Hematopoietic multipotent progenitor cell treated with erythropoietin and hydrocortisone succinate and interleukin-3 and kit ligand, for 15 days (in vitro differentiated cells): ENCODE data around the gene DNAJC6.

Experiments used
- DNase-seq: peaks from one replicate; pipeline ENCODE4 v3.0.0-alpha.2; 2015; ENCODE audit warnings: low spot score

Gene DNAJC6

GRCh38 chr1:65292861-65293593 is 16.3 kb upstream of the DNAJC6 start:
- peak; percentile 97 for DNase-seq

DNA sequence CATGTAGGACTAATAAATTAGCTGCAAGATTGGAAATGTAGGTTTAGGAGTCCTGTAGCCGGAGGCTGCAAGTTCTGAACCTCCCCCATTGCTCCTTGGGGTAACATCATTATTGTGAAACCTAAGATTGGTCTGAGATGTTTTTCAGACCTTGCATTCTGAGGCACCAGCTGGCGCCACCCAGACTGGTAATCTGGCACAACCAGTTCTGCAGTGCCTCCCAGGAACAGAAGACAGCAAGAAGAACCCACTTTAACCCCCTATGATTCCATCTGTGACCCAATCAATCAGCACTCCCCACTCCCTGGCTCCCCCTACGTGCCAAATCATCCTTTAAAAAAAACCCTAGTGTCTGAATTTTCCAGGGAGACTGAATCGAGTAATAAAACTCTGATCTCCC is 11.6 kb upstream of the DNAJC6 start:
- DNase-seq: peak; percentile 59

DNA sequence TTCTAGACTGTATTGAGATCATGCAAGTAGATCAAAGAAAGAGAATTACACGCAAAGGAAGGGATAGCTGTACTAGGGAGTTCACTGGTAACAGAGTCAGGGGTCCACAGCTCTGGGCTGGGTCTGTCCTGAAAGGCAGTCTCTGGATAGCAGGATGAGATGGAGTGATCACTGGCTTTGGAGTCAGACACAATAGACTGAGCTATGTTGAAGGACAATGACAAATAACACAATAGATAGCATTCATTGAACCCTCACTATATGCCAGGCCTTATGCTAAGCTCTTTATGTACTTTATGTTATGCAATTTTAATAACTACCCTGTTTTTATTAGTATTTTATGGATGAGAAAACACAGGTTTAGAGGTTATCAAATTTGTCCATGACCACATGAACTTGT is 10.0 kb upstream of the DNAJC6 start:
- no peak for DNase-seq

DNA sequence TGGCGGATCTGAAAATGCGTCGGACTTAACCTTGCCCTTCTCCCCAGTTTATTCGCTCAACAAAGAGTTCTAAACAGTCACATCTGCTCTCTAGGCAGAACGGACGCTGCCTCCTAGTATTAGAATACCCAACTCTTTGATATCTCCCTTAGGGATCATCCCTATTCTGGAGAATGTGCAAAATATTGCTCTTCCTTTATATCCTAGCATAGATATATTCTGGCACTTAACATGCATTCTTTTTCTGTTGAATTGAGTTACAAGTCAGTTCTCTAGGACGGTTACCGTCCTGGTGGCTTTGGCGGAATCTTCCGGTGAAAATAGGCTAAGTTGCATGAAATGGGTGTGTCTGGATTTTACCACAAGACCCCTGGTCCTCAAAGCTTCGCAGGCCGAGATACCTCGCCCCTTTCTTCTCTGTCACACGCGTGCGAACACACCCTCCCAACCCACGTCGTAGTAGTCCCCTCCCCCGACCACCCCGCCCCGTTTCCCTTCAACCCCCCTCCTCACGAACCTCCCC is 501 bp upstream of the DNAJC6 start:
- DNase-seq: no peak

DNA sequence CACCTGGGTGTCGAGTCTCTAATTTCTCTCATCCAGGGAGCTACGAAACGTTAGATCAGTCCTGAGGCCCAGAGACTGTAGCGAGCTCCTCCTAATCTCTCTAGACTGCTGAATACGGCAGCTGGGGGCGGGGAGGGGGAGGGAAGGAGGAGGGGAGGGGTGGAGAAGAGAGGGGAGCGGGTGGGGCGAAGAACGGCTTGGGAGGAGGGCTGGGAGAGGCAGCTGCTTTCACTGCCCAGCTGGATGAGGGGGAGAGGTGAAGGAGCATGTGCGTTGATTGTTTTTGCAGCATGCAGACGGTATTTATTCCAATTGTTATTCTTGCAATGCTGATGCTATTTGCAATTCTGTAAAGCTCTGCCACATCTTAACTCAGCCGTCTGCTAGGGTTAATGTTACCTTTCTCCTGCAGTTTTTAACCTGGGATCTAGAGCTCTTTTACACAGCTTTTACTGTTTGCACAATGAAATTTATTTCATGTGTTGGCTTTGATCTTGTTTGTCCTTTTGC is 790 bp downstream of the DNAJC6 start:
- DNase-seq: peak; percentile 73

DNA sequence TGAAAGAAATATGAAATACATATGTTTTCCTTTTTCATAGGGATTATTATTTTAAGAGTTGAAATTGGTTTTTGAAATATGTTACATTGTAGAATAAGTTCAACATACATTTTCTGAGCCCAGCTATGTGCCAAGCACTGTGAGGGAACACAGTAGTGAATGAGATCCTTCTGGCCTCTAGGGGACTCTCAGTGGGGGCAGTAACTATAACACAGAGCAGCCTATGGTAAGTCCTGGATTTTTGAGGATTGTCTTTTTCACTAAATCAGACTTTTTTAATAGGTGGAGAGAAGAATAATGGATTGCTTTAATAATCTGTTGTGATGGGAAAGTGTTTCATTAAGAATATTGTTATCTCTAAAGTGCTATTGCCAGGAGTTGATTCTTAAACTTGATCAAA is 2.4 kb downstream of the DNAJC6 start:
- no peak for DNase-seq

- DNase-seq: peak; percentile 38
These were observed 6.9 kb downstream of the DNAJC6 start for GRCh38 chr1:65316233-65316632.

- DNase-seq: peak; percentile 95
These were observed 8.7 kb downstream of the DNAJC6 start for GRCh38 chr1:65317866-65318653.

GRCh38 chr1:65319141-65319540 is 9.8 kb downstream of the DNAJC6 start:
- peak; percentile 85 for DNase-seq

DNA sequence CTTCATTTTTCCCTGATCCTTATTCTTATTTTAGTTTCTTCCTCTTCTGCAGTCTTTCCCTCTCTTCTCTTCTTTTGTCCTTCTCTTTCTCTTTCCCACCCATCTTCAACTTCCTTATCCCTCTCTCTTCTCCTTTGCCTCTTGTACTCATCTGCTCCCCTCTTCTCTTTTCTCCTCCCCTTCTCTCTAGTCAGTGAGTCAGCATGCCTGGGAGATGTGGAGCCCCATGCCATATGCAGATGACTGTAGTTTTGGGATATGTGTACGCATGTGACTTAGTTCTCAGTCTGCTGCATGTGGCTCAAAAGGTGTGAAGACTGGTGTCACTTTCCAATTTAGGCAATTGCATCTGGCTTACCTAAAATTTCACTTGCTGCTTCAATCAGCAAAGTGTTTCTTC is 10.4 kb downstream of the DNAJC6 start:
- DNase-seq: peak; percentile 64

DNA sequence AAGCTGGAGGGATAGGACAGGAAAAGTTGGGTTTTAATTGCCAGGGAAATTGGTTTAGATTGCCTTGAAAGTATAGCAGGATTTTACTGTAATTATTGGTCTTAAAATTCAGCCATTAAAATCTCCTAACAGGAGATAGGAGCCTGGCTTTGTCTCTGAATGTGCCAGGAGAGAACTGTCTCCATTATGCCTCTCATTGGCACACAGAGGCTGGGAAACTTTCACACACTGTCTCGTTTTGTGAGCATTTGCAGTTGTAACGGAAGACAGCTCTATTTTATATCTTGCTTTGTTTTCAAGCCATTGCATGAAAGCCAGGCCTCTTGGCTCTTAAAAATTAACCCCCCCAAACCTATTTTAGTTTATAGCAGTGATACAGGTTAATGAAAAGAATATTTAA is 12.5 kb downstream of the DNAJC6 start:
- no peak for DNase-seq

DNA sequence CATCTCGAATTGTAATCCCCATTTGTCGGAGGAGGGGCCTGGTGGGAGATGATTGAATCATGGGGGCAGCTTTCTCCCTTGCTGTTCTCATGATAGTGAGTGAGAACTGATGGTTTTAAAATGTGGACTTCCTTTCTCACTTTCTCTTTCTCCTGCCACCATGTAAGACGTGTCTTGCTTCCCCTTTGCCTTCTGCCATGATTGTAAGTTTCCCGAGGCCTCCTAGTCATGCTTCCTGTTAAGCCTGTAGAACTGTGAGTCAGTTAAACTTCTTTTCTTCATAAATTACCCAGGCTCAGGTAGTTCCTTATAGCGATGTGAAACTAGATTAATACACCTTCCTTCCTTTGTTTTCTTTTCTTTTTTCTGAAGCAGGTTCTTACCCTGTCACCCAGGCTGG is 13.9 kb downstream of the DNAJC6 start:
- DNase-seq: no peak

DNA sequence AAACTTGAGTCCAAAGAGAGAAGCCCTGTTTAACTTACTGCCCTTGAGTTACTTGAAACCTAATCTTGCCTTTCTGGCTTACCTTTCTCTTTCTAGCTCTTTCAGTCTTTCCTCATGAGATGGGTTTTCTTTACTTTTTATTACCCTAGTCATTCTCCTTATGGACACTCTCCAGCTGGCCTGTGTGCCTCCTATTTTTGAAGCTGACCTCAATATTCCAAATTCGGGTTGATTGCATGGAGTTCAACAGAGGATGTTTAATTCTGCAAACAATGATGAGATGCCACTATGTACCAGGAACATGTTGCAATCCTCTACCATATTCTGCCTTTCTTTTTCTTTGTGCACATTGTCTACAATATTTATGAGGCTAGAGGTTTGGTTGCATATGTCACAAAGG is 20.7 kb downstream of the DNAJC6 start:
- no peak for DNase-seq

GRCh38 chr1:65330822-65331221 is 21.5 kb downstream of the DNAJC6 start:
- DNase-seq: no peak

GRCh38 chr1:65332821-65333220 is 23.5 kb downstream of the DNAJC6 start:
- no peak for DNase-seq

DNA sequence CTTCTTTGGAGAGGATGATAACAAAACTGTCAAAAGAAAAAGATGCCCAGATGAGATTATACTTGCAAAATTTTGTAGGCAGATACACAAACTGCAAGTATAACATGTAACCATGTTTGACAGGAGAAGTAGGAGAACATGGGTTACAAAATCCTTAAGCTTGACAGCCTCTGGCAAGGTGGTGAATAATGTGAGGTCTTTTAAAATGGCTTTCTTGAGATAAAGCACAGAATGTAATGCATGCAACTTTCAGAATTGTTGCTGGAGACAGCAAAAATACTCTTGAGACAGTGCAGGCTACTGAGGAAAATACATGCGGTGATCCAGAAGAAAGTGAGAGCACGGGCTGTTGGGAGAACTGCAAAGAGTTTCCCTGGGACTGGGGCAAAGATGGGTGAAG is 24.7 kb downstream of the DNAJC6 start:
- no peak for DNase-seq

DNA sequence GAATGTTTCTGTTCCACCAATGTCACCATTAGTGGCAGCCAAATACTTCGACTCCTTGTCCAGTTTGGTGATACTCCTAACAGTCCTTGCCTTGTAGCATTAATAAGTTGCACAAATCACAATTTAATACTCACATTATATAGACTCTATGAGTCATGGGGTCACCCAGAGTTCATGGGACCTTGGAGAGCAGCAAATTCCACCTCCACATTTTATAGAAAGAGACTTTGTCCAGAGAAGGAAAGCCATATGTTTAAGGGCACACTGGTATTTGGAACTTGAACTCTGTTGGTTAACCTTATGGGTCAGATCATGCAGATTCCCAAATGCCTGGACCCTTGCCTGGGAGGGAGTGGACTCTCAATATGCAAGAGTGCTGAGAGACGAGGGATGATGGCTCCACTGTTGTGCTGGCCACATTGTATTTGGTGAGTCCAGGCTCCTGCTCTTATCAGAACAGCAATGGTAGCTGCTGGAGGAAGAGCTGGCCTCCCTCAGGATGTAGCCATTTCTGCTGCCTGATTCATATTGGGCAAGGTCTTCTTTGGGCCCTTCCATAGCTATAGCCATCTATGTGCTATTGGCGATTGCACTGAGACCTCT is 30.6 kb downstream of the DNAJC6 start:
- no peak for DNase-seq

GRCh38 chr1:65341381-65341780 is 32.0 kb downstream of the DNAJC6 start:
- no peak for DNase-seq

DNA sequence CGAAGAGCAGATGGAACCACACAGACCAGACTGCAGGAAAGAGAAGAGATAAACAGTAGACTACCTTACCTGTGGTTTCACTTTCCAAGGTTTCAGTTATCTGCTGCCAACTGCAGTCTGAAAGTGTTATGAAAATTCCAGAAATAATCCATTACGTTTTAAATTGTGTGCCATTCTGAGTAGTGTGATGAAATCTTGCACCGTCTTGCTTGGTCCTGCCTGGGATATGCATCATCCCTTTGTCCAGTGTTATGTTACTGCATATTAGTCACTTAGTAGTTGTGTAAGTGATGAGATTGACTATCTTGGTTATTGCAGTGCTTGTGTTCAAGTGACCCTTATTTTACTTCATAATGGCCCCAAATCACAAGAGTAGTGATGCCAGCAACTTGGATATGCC is 33.9 kb downstream of the DNAJC6 start:
- no peak for DNase-seq

- DNase-seq: no peak
These were observed 35.0 kb downstream of the DNAJC6 start for GRCh38 chr1:65344171-65344814.

- no peak for DNase-seq
These were observed 36.8 kb downstream of the DNAJC6 start for GRCh38 chr1:65346190-65346589.

DNA sequence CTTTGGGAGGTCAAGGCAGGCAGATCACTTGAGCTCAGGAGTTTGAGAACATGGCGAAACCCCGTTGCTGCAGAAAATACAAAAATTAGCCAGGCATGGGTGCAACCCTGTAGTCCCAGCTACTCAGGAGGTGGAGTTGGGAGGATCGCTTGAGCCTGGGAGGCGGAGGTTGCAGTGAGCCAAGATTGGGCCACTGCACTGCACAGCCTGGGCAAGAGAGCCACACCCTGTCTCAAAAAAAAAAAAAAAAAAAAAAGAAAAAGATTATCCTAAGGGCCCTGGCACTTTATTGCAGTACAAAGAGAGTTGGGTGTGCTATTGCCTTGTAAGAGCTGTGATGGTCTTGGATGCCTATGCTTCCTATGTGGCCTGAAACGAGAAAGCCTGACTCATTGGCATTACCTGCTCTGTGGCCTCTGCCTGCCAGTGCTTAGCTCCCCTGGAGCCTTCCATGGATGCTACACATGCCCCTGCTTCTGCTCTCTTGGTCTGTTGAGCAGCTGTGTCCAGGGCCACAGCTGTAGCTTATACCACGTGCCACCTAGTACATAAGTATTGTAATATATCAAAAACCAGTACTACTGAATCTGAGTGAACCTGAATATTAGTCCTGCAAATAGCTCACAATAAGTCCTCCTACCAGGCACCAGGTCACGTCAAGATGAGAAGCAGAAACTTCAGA is 45.8 kb downstream of the DNAJC6 start:
- DNase-seq: peak; percentile 61
